Omental fat pad (tissue), 4 donors: Measurements from ENCODE around the gene GPR61. TPM values are rescaled to one million over a fixed set of nuclear protein-coding genes. Genes with fewer than 3 reads are reported as not detected.
A peak's percentile ranks its signal among the peaks of the same experiment; 100 is the strongest.

Experiments
- ATAC-seq: fragments of 150-250 bp; one replicate; pipeline ENCODE4 v1.9.1; 2016; ENCODE audit warnings: mild to moderate bottlenecking, moderate library complexity; ENCODE audit not compliant: low FRiP score
- DNase-seq: peaks from one replicate; pipeline ENCODE4 v3.0.0-alpha.2; 2019; ENCODE audit warnings: low spot score
- total RNA-seq, 4 donors: library from RNA; depleted of rRNA; stranded (reverse); fragments of >200 nt; gene quantifications; one replicate each; pipeline ENCODE4 v1.1.0, GENCODE V29; 2016
- TF ChIP-seq, protein P1 (sequence below), 3 donors: fragments of 450-650 bp; IDR thresholded peaks; one replicate each; pipeline ENCODE4 v1.5.1; 2016 to 2017; ENCODE audit warnings: antibody characterized with exemption in 3 of 3, mild to moderate bottlenecking in 3 of 3, moderate library complexity in 2 of 3

GPR61 gene
- total RNA-seq, 4 donors from 2014 or later, result not detected

DNA sequence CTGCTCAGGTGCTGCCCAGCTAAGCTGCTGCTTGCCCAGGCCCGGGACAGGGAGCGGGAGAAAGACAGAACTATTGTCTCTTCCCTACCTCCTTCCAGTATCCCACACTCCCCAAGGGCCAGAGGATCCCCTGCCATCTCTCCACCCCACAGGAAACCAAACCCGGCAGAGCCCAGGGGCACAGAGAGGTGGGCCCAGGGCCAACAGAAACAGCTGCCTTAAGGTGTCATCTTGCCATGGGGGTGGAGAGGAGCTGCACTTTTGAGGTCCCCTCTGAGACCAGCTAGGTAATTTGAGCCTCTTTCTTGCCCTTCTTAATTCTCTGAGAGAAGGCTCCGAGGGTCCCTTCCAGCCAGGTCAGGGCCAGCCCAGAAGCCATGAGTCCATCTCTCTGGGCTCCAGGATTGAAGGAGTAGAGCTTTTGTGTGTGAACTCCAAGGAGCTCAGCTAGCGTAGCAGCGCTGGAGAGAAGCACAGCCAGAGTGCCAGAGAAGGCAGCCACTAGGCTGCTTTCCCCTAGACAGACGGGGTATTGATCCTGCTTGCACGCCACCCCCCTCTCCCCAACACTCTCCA lies 9.7 kb upstream of the GPR61 start:
- no peak for ATAC-seq
- DNase-seq, result no peak
- TF ChIP-seq, protein P1, sequence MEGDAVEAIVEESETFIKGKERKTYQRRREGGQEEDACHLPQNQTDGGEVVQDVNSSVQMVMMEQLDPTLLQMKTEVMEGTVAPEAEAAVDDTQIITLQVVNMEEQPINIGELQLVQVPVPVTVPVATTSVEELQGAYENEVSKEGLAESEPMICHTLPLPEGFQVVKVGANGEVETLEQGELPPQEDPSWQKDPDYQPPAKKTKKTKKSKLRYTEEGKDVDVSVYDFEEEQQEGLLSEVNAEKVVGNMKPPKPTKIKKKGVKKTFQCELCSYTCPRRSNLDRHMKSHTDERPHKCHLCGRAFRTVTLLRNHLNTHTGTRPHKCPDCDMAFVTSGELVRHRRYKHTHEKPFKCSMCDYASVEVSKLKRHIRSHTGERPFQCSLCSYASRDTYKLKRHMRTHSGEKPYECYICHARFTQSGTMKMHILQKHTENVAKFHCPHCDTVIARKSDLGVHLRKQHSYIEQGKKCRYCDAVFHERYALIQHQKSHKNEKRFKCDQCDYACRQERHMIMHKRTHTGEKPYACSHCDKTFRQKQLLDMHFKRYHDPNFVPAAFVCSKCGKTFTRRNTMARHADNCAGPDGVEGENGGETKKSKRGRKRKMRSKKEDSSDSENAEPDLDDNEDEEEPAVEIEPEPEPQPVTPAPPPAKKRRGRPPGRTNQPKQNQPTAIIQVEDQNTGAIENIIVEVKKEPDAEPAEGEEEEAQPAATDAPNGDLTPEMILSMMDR (IDR thresholded peaks at IDR 0.05), result no peak

DNA sequence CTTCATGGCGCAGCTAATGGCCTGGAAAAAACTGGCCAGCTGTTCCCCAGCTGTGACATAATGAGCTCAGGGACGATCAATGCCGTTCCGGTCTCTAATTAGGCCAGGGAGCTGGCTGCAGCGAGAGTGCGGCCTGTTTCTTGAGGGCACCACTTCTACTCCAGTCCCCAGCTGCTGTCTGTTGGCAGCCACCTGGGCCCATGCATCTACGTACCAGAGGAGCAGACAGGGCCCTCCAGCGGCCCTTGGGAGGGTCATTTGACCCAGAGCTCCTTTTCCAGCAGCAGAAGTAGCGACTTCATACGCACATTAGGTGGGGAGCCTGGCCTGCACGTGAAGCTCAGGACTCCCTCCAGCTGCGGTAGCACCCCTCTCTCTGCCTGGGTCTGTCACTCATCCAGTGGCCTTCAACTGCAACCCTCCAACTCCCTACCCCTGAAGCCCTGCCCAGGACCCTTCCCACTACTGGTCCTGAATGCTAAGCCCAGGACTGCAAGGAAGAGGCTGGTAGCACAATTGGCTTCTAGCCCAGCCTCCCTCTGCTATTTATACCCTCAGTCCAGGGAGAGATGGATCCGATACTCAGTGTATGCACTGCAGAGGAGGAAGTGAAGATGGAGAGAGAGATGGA lies 9.1 kb upstream of the GPR61 start:
- no peak for ATAC-seq

DNA sequence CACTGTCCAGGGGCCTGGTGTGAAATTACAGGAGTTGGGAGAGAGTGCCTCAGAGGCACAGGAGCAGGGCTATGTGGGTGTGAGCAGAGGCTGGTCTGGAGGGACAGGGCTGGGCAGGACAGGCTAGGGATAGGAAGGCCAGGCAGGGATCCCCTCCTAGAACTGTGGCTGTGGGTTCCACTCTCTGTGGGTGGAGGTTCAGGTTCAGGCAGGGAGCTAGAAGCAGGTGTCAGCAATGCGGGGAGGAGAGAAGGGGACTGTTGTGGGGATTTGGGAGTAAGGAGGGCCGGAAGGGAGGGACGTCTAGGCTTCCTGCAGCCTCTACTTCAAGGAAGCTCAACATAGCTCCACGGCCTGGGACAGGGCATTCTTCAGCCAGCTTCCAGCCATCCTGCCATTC lies 8.3 kb upstream of the GPR61 start:
- DNase-seq (no peak), ATAC-seq (no peak)
- TF ChIP-seq, protein P1 (IDR thresholded peaks at IDR 0.05), result no peak

More for the DNA sequence above, 9.1 kb upstream of the GPR61 start:
- TF ChIP-seq, protein P1 (IDR thresholded peaks at IDR 0.05), result no peak
- DNase-seq, result no peak

DNA sequence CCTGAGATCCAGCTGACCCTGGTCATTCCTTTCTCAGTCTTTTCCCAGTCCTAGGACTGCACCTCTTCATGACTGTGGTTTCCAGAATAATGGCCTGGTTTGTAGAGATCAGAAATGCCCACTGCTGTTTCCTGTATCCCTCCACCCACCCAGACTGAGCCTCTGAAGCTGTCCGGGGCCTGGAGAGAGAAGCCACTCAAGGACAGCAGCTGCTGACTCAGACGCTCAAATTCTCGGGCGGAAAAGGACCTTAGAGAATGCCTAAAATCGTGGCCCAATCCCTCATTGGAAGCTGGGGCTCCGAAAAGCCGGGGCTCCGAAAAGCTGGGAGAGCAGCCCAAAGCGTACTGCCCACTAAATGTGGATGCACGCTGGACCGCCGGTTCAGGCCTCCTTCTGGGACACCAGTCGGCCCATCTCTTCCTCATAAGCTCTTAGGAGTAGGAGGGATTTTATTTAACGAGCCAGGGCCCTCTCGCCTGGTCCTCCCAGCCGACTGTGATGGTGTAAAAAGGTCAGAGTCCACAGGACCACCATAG lies 7.8 kb upstream of the GPR61 start:
- DNase-seq (no peak), ATAC-seq (no peak)
- TF ChIP-seq, protein P1 (IDR thresholded peaks at IDR 0.05), result no peak

DNA sequence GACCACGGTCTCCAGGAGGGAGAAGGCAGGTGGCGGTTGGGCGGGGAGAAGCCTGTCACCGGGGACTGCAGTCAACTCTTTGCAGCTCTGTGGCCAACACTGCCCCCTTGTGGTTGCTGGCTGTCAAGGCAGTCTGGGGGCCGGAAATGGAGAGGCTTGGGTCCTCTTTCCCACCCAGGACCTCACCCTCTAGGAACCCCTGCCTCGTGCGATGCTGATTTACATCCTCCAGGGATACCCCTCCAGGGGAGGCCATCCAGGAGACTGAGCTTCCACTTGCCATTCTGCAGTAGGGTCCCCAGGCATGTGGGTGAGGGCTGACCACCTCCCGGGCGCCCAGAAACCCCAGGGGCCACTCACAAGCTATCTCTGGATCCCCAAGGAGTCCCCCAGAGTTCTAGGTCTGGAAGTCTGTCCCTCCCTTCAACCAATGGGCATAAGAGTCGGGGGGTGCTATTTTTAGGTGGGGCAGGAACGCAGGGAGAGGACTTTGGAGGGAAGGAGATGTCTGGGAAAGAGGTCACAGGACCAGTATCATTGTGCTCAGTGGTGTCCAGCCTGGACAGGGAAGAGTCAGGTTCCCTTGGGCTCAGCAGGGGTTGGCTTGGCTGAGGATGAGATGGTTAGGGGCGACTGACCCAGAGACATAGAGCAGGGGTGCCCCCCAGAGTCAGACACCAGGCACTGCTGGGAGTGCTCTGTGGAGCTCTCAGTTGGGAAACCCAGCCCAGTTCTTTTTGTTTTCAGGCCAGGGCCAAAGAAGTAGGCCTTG lies 7.1 kb upstream of the GPR61 start:
- ATAC-seq, result peak; percentile 74
- TF ChIP-seq, protein P1 (IDR thresholded peaks at IDR 0.05), result peak in 2 of 3 donors; percentile 51 to 96
- peak; percentile 82 for DNase-seq

DNA sequence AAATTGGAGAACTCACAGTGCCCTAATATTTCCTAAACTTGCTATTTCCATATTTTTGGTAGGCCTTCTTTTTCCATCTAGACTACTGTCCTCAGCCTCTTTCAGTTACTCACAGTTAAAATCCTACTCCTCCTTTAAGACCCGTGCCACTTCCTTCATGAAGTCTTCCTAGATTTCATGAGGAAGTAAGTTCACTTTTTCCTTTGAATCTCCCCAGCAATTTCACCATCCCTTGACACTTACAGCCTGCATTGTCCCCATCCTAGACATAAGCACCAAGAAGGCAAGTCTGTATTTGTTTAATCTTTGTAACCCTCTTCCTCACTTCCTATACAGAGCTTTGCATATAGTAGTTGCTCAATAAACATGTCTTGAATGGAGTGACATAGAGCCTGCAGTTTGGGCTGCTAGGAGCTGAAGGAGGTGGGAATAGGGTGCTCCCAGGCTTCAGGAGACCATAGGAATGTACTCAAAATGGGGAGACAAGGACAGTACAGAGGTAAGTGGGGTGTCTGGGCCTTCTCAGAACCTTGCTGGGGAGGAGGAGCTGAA lies 5.3 kb upstream of the GPR61 start:
- ATAC-seq (no peak), DNase-seq (no peak)
- TF ChIP-seq, protein P1 (IDR thresholded peaks at IDR 0.05), result no peak
